NCI-H1092 (cell line): ENCODE measurements around the gene LY6G6D.

Source experiments
- DNase-seq: peaks from one replicate; lab custom pipeline; 2025; lab: John Stamatoyannopoulos, UW

Gene LY6G6D

DNA sequence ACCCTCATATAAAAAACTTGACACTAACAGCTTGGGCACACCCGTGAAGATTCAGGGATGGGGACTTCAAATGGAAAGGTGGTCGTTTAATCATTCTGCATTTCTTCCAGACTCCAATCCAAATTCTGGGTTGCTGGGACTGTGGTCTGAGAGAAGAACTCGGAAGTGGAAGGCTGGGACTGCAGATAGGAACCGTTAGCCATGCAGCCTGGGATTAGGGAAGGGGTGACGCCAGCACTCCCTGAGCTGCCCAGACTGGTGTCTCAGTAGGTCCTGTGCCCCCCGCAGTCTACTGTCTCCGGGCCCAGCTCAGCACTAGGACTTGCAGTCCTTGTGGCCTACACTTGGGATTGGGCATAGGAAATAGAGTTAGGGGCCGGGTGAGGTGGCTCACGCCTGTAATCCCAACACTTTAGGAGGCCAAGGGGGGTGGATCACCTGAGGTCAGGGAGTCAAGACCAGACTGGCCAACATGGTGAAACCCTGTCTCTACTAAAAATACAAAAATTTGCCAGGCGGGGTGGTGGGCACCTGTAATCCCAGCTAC is 21.7 kb downstream of the LY6G6D start:
- DNase-seq = no peak

- DNase-seq = peak; percentile 45
Measured at GRCh38 chr6:31737315-31737990, 22.3 kb downstream of the LY6G6D start.

DNA sequence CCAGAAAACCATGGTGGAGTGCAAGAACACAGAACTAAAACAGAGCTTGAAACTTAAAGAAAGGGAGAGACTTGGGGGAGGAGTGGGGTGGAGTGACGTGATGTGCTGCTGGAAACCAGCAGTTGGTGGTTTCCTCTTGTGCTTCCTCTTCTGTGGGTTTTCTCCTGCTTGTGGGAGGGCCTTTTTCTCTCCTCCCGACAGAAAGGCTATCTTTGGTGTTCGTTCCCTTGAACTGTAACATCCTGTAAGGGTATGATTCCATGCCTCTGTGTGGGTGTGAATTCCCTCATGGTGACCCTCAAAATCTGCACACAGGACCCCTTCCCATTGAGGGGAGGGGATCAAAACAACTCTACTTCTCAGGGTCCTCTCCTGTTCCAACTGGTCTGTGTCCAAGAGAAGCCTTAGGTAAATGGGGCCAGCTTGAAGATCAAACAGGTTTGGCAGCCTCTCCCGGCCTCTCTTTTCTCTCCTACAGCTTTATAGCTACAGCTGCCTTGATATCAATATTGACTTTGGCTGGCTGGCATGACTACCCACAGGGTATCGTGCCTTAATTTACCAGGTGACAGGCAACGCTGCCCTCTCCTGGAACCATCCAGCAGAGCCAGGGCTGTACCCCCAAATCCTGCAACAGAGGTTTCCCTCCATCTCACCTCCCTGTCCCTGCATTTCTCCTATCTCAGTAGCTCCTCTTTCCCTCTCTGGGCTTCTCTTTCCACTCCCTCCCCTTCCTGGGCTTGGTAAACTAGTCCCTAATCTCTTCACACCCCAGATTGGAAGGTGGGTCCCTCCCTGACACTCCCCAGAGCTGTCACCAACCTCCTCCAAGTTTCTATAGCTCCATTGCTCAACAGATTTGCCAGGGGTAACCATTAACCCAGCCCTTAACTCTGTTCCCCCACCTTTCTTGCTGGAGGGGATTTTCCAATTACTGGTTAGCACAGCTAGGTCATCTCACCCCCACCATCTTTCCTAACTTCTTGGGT is 23.1 kb downstream of the LY6G6D start:
- DNase-seq = peak; percentile 84

- DNase-seq = peak; percentile 98
Measured at GRCh38 chr6:31739639-31740396, 24.7 kb downstream of the LY6G6D start, which contains the start of gene MSH5. Gene MSH5 (plus strand): TSS chr6:31740005. CDS start chr6:31740467, 462 bp downstream.

GRCh38 chr6:31740397-31741223 is 25.5 kb downstream of the LY6G6D start:
- no peak for DNase-seq

- no peak for DNase-seq
Measured at GRCh38 chr6:31741815-31742214, 26.7 kb downstream of the LY6G6D start.

GRCh38 chr6:31742894-31743293 is 27.7 kb downstream of the LY6G6D start:
- no peak for DNase-seq

GRCh38 chr6:31744422-31744821 is 29.3 kb downstream of the LY6G6D start:
- DNase-seq = no peak

DNA sequence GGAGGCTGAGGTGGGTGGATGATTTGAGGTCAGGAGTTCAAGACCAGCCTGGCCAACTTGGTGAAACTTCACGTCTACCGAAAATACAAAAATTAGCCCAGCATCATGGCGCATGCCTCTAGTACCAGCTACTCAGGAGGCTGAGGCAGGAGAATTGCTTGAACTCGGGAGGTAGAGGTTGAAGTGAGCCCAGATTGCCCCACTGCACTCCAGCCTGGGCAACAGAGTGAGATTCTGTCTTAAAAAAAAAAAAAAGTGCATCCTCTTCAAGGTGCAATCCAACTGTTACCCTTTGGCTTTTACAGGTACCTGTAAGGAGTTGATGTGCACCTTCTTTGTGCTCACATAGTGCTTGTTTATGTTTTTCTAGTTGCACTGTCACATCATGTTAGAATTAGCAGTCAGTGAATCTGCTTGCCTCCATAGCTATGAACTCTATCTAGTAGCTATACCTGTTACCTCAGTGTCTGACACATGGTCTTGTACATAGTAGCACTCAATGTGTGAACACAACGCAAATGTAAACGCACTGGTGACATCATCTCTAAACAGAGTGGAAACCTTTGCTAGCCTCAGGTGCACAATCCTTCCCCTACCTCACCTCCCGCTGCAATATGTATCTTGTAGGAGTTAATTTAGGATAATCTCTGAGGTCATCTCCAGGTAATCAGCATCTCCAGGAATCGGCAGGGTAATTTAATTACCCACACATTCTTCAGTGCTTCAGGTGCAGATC is 34.3 kb downstream of the LY6G6D start:
- DNase-seq = no peak

- DNase-seq = no peak
Measured at GRCh38 chr6:31750411-31751022, 35.4 kb downstream of the LY6G6D start.

DNA sequence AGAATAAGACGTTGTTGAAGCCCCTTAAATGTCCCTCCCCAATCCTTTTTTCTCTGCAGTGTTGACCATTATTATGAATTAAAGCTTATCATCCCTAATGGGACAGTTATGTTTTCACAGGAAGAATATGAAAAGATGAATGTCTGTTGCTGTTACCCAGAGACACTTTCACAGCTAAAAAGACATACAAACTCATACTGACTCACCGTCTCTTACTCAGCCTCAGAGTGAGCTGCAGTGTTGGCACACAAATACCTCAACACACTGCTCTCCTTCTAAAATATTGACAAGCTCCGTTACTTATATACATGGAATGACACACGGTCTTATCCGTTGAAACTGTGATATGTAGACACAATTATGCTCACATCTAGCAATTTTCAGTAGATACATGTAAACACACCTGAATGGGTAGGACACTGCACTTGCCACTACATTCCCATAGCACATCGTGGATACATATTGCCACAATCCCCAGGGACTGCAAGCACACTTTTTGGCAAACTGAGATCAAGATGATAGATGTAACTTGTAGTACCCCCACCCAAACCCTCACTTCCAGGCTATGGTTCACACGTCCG is 37.7 kb downstream of the LY6G6D start:
- DNase-seq = no peak

DNA sequence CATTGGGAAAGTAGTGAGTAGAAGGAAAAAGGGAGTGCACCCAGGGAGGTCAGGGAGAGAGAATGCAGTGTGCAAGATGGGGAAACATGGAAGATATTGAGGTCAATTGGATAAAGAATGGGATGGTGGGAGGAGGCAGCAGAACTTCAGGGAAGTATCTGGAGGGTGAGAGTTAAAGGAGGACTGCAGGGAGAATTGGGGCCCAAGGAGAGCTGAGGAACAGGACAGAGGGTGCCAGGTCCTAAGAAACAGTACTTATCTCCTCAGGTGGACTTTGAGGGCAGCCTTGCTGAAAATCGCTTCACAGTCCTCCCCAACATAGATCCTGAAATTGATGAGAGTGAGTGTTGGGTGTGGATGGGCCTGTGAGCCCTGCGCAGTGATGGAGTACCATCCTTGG is 43.1 kb downstream of the LY6G6D start:
- no peak for DNase-seq

DNA sequence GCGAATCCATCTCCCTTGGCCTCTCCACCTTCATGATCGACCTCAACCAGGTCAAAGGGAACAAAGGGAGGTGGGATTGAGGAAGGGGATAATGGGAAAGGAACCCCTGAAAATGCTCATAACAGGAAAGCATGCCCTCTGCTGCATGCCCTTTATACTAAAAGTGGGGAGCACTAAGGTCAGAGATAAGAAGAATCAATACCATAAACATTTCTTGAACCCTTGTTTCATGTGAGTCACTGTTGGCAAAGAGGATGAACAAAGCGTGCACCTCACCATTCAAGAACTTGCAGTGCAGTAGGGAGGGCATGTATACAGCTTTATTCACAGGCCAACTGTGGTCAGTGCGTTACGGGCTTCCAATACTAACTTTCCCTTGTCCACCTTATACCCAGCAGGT is 45.6 kb downstream of the LY6G6D start:
- DNase-seq = no peak

- no peak for DNase-seq
Measured at GRCh38 chr6:31761343-31761742, 46.2 kb downstream of the LY6G6D start.

- DNase-seq = no peak
Measured at GRCh38 chr6:31762356-31762755, 47.2 kb downstream of the LY6G6D start, which contains the start of gene SAPCD1. Gene SAPCD1 (plus strand): TSS chr6:31762656. CDS start chr6:31763055, 399 bp downstream.

GRCh38 chr6:31762878-31763618 is 47.9 kb downstream of the LY6G6D start:
- DNase-seq = no peak

DNA sequence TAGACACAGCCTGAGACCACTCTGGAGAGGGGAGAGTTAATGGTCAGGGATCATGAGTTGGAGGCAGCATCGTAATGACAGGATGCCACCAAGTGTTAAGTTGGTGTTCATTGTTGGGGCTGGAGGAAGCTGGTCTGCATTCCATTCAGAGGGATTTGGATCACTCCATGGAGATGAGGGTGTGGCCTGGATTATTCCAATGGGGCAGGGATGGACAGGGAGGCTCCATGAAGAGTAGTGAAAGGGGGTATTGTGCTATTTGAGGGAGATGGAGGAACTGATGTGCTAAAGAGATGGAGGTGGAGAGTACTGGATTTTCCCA is 48.4 kb downstream of the LY6G6D start:
- no peak for DNase-seq

GRCh38 chr6:31764198-31764597 is 49.0 kb downstream of the LY6G6D start:
- DNase-seq = no peak

GRCh38 chr6:31765559-31765909 is 50.4 kb downstream of the LY6G6D start:
- DNase-seq = no peak
